ENCODE data around the gene ARL9. TPM values are rescaled to one million over a fixed set of nuclear protein-coding genes. Genes with fewer than 3 reads are reported as not detected.

Gene ARL9
- total and polyA plus RNA-seq, 9 of the 15 experiments (the other 6 are each of a cell fraction or from before 2014, with no cell fraction given) = 0.10 to 0.15 (median 0.11) TPM; not detected in 6

DNA sequence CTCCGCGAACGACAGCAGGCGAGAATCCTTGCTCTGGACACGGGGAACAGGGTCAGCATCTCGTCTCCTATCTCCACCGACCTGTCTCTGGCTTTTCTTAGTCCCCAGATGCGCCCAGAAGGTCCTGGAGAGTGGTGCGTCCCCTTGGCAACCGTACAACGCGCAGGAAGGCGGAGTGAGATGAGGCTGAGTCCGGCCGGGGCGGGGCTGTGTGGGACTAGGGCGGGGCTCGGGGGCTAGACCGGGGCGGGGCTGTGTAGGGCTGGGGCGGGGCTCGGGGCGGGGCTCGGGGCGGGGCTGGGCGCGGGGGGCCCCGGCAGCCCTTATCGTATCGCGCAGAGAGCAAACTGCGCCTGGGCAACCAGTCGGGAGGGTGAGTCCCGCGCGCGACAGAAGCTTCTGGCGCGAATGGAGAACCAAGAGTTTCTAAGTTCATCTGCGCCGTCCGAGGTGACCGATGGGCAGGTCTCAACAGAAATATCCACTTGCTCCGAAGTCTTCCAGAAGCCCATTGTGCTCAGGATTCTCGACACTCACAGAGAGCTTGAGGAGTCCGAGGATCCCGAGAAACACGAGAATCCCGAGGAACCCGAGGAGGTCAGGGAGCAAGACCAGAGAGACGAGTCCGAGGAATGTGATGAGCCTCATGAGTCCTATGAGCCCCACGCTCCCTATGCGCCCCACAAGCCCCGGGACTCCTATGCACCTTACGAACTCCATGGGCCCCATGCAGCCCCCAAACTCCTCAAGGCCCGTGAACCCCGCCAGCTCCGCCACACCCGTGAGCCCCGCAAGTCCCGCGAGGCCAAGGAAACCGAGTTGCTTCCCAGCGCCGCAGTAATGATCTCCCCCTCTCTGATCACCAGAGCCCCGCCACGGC is 24.9 kb downstream of the ARL9 start (continued):
- TF ChIP-seq, protein P1, sequence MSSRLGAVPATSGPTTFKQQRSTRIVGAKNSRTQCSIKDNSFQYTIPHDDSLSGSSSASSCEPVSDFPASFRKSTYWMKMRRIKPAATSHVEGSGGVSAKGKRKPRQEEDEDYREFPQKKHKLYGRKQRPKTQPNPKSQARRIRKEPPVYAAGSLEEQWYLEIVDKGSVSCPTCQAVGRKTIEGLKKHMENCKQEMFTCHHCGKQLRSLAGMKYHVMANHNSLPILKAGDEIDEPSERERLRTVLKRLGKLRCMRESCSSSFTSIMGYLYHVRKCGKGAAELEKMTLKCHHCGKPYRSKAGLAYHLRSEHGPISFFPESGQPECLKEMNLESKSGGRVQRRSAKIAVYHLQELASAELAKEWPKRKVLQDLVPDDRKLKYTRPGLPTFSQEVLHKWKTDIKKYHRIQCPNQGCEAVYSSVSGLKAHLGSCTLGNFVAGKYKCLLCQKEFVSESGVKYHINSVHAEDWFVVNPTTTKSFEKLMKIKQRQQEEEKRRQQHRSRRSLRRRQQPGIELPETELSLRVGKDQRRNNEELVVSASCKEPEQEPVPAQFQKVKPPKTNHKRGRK (tag; IDR thresholded peaks at IDR 0.05) = no peak
- TF ChIP-seq MAZ (CRISPR knock-in tag; conservative IDR thresholded peaks at IDR 0.05 in 1 of 2, IDR thresholded peaks at IDR 0.05 in 1 of 2) = peak in 1 of 2 experiments; percentile 65; a peak in 2 of 4 replicates
- TF ChIP-seq ZNF121 (CRISPR knock-in tag; conservative IDR thresholded peaks at IDR 0.05) = no peak
- no peak for TF ChIP-seq ZNF311 (CRISPR knock-in tag; IDR thresholded peaks at IDR 0.05)
- TF ChIP-seq, protein P2, sequence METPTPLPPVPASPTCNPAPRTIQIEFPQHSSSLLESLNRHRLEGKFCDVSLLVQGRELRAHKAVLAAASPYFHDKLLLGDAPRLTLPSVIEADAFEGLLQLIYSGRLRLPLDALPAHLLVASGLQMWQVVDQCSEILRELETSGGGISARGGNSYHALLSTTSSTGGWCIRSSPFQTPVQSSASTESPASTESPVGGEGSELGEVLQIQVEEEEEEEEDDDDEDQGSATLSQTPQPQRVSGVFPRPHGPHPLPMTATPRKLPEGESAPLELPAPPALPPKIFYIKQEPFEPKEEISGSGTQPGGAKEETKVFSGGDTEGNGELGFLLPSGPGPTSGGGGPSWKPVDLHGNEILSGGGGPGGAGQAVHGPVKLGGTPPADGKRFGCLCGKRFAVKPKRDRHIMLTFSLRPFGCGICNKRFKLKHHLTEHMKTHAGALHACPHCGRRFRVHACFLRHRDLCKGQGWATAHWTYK (CRISPR knock-in tag; IDR thresholded peaks at IDR 0.05) = no peak
- TF ChIP-seq PTBP1 (IDR thresholded peaks at IDR 0.05; ENCODE audit: low read depth, low read length) = no peak
- TF ChIP-seq NFYB (IDR thresholded peaks at IDR 0.05; ENCODE audit: extremely low read depth, insufficient read length) = no peak
- TF ChIP-seq SMARCB1 (IDR thresholded peaks at IDR 0.05; ENCODE audit: insufficient read length, low read depth) = no peak
- TF ChIP-seq BDP1 (IDR thresholded peaks at IDR 0.05; ENCODE audit: insufficient read depth, insufficient read length) = no peak
- no peak for TF ChIP-seq SIX5 (IDR thresholded peaks at IDR 0.05; ENCODE audit: borderline replicate concordance in 1 of 2, insufficient read depth in 1 of 2, low read depth in 1 of 2, low read length in 2 of 2)
- no peak for TF ChIP-seq MCM7 (IDR thresholded peaks at IDR 0.05)
- no peak for TF ChIP-seq GATA2 (CRISPR knock-in tag; IDR thresholded peaks at IDR 0.05)
- TF ChIP-seq PML (IDR thresholded peaks at IDR 0.05; ENCODE audit: low read length) = peak; percentile 45; the same call in 1 of the 2 replicates
- TF ChIP-seq ZNF384 (IDR thresholded peaks at IDR 0.05; ENCODE audit: low read depth, low read length) = no peak
- TF ChIP-seq, protein P3, sequence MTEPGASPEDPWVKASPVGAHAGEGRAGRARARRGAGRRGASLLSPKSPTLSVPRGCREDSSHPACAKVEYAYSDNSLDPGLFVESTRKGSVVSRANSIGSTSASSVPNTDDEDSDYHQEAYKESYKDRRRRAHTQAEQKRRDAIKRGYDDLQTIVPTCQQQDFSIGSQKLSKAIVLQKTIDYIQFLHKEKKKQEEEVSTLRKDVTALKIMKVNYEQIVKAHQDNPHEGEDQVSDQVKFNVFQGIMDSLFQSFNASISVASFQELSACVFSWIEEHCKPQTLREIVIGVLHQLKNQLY (CRISPR knock-in tag; conservative IDR thresholded peaks at IDR 0.05) = no peak
- TF ChIP-seq NFRKB (IDR thresholded peaks at IDR 0.05; ENCODE audit: low read depth) = no peak
- no peak for TF ChIP-seq SRSF3 (IDR thresholded peaks at IDR 0.05; ENCODE audit: insufficient read depth, low read length)
- TF ChIP-seq HMG20B (CRISPR knock-in tag; IDR thresholded peaks at IDR 0.05) = no peak
- TF ChIP-seq SMARCC2 (IDR thresholded peaks at IDR 0.05; ENCODE audit: low read depth) = no peak
- TF ChIP-seq, protein P4, sequence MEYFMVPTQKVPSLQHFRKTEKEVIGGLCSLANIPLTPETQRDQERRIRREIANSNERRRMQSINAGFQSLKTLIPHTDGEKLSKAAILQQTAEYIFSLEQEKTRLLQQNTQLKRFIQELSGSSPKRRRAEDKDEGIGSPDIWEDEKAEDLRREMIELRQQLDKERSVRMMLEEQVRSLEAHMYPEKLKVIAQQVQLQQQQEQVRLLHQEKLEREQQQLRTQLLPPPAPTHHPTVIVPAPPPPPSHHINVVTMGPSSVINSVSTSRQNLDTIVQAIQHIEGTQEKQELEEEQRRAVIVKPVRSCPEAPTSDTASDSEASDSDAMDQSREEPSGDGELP (CRISPR knock-in tag; IDR thresholded peaks at IDR 0.05; ENCODE audit: borderline replicate concordance) = peak; percentile 44
- TF ChIP-seq ZNF79 (CRISPR knock-in tag; IDR thresholded peaks at IDR 0.05; ENCODE audit: low read depth) = no peak
- TF ChIP-seq NR4A1 (CRISPR knock-in tag; IDR thresholded peaks at IDR 0.05) = no peak
- TF ChIP-seq NR4A1 (tag; IDR thresholded peaks at IDR 0.05) = no peak
- no peak for TF ChIP-seq GABPB1 (CRISPR knock-in tag; IDR thresholded peaks at IDR 0.05)
- TF ChIP-seq COPS2 (conservative IDR thresholded peaks at IDR 0.05) = no peak

Measured in K562 (cell line).